Heart left ventricle (tissue), 13 donors: ENCODE measurements around the gene COL1A1.

ENCODE experiments used
- POLR2A ChIP-seq, 2 donors: fragments of 450-650 bp; IDR thresholded peaks; one replicate each; pipeline ENCODE4 v1.6.1; 2017; ENCODE audit warnings: antibody characterized with exemption in 2 of 2, mild to moderate bottlenecking in 2 of 2, moderate library complexity in 2 of 2
- TF ChIP-seq, protein P1 (sequence below), 12 donors: fragments of 200-600 bp; sonication (generic) in 4 of 12; IDR thresholded peaks; one replicate each; pipeline versions ENCODE4 v1.5.0 to v1.8.0; 2018 to 2022; ENCODE audit warnings: antibody characterized with exemption in 12 of 12, mild to moderate bottlenecking in 5 of 12
- donor health status: ischemic (EF 13 %, LVEDD 7.1; RV severe dilation, severe dysfunction).
- donor health status: DM: no; HTN: yes; CAD: no.
- donor health status: DM: no; HTN: no; CAD: no.
- donor health status: ischemic (EF 25% LVEDD 6.9; RV normal size, moderate dysfunction).
- donor health status: ischemic (EF 25% LVEDD 5.7; RV mildly dilated, moderate dysfunction).
- donor health status: ischemic (EF 35%, LVEDD 5.7; RV mildly dilated, moderate dysfunction).
- donor health status: nonischemic (EF 11% LVEDD 7.7; RV severe dilation, severe dysfunction).
- donor health status: DM: yes; HTN: yes; CAD: no.
- donor health status: PGD.
- donor health status: ischemic (EF 29% LVEDD 5.4; RV normal size, mild dysfunction).
- donor health status: nonischemic (EF 23%, LVEDD 6.1; RV moderate dilation, normal function).

GRCh38 chr17:50167371-50167770 is 34.1 kb downstream of the COL1A1 start:
- TF ChIP-seq POLR2A (IDR thresholded peaks at IDR 0.05), result no peak
- TF ChIP-seq, protein P1, sequence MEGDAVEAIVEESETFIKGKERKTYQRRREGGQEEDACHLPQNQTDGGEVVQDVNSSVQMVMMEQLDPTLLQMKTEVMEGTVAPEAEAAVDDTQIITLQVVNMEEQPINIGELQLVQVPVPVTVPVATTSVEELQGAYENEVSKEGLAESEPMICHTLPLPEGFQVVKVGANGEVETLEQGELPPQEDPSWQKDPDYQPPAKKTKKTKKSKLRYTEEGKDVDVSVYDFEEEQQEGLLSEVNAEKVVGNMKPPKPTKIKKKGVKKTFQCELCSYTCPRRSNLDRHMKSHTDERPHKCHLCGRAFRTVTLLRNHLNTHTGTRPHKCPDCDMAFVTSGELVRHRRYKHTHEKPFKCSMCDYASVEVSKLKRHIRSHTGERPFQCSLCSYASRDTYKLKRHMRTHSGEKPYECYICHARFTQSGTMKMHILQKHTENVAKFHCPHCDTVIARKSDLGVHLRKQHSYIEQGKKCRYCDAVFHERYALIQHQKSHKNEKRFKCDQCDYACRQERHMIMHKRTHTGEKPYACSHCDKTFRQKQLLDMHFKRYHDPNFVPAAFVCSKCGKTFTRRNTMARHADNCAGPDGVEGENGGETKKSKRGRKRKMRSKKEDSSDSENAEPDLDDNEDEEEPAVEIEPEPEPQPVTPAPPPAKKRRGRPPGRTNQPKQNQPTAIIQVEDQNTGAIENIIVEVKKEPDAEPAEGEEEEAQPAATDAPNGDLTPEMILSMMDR (IDR thresholded peaks at IDR 0.05), result no peak
